ENCODE data around the gene NPIPB9.
"Not testable (repeated sequence)": the region's sequence is repeated elsewhere in the genome, so short reads cannot be mapped to it uniquely, and the experiment has no call there.

The NPIPB9 gene
- total RNA-seq: 0 to 0.14 reads per million in 2 donors

GRCh38 chr16:28751487-28751886 lies at the start of gene NPIPB9:
Gene NPIPB9, plus strand, starts transcription at chr16:28751787.
- not testable (repeated sequence) for DNase-seq

- not testable (repeated sequence) for DNase-seq
Observed at GRCh38 chr16:28704246-28704645, 47.3 kb upstream of the NPIPB9 start.

GRCh38 chr16:28711220-28712083 lies 40.1 kb upstream of the NPIPB9 start, which contains the start of gene EIF3C:
Gene EIF3C, plus strand, starts transcription at chr16:28711464. Its CDS starts 223 bp downstream, at chr16:28711687.
- DNase-seq: not testable (repeated sequence)

GRCh38 chr16:28722852-28723650 lies 28.5 kb upstream of the NPIPB9 start:
- DNase-seq: not testable (repeated sequence)

GRCh38 chr16:28731253-28731652 lies 20.3 kb upstream of the NPIPB9 start:
- DNase-seq: not testable (repeated sequence)

- not testable (repeated sequence) for DNase-seq
Observed at GRCh38 chr16:28732455-28733124, 19.0 kb upstream of the NPIPB9 start.

GRCh38 chr16:28739787-28740186 lies 11.8 kb upstream of the NPIPB9 start:
- DNase-seq: not testable (repeated sequence)

- not testable (repeated sequence) for DNase-seq
Observed at GRCh38 chr16:28740631-28741030, 11.0 kb upstream of the NPIPB9 start.

- not testable (repeated sequence) for DNase-seq
Observed at GRCh38 chr16:28741295-28741694, 10.3 kb upstream of the NPIPB9 start.

GRCh38 chr16:28746618-28747350 lies 4.8 kb upstream of the NPIPB9 start:
- DNase-seq: not testable (repeated sequence)

- DNase-seq: peak; percentile 16
Observed at GRCh38 chr16:28749997-28750465, 1.6 kb upstream of the NPIPB9 start.

- DNase-seq: not testable (repeated sequence)
Observed at GRCh38 chr16:28750469-28751067, 1.0 kb upstream of the NPIPB9 start.

- DNase-seq: not testable (repeated sequence)
Observed at GRCh38 chr16:28781697-28782096, 30.1 kb downstream of the NPIPB9 start.

GRCh38 chr16:28782357-28782756 lies 30.8 kb downstream of the NPIPB9 start:
- not testable (repeated sequence) for DNase-seq

GRCh38 chr16:28802235-28803019 lies 50.8 kb downstream of the NPIPB9 start:
- DNase-seq: peak; percentile 64

- not testable (repeated sequence) for DNase-seq
Observed at GRCh38 chr16:28807445-28808120, 56.0 kb downstream of the NPIPB9 start.

- no peak for DNase-seq
Observed at GRCh38 chr16:28820016-28820415, 68.4 kb downstream of the NPIPB9 start.

- not testable (repeated sequence) for DNase-seq
Observed at GRCh38 chr16:28820546-28820945, 69.0 kb downstream of the NPIPB9 start.

GRCh38 chr16:28821874-28822519 lies 70.4 kb downstream of the NPIPB9 start:
- DNase-seq: no peak
